GM18519 (cell line): ENCODE data around the gene BANP.
"Not testable (repeated sequence)": the region's sequence is repeated elsewhere in the genome, so short reads cannot be mapped to it uniquely, and the experiment has no call there.

Experiments used
- ATAC-seq: cut with Tn5 transposase; IDR thresholded peaks from one replicate; pipeline ENCODE4 v1.9.1; 2021; ENCODE audit warnings: mild to moderate bottlenecking, moderate library complexity; ENCODE audit not compliant: unreplicated experiment, low FRiP score

The BANP gene

GRCh38 chr16:88025086-88025492 is 73.9 kb downstream of the BANP start:
- ATAC-seq, result not testable (repeated sequence)

DNA sequence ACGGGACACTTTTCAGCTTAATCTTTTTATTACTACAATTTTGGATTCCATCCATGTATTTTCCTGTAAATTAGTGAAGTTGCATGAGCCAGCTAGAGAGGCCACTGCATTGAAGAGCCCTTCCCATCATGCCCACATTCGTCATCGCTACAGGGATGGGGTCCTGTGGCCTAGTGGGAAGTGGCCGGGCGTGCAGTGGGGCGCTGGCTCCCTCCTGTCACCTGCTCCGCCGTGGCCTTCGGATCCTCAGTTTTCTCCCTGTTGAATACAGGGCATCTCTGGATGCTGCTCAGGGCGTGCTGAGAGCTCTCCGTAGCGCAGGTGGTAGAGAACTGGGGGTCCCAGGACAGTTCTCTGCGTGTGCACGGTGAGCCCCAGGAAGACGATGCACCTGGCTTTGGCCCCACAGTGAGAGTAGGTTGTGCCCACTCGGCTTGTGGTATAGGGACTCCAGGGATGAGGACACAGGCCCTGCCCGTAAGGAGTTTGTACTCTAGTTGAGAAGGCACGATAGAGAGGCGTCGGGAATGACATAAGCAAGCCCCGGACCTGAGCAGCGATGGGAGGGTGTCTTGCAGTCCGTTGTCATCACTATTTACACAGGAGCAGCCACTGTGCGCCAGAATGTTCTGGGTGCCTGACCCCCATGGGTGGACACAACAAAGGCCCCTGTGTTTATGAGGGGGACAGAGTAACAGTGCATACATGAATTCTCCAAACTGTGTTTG is 74.8 kb downstream of the BANP start:
- not testable (repeated sequence) for ATAC-seq

DNA sequence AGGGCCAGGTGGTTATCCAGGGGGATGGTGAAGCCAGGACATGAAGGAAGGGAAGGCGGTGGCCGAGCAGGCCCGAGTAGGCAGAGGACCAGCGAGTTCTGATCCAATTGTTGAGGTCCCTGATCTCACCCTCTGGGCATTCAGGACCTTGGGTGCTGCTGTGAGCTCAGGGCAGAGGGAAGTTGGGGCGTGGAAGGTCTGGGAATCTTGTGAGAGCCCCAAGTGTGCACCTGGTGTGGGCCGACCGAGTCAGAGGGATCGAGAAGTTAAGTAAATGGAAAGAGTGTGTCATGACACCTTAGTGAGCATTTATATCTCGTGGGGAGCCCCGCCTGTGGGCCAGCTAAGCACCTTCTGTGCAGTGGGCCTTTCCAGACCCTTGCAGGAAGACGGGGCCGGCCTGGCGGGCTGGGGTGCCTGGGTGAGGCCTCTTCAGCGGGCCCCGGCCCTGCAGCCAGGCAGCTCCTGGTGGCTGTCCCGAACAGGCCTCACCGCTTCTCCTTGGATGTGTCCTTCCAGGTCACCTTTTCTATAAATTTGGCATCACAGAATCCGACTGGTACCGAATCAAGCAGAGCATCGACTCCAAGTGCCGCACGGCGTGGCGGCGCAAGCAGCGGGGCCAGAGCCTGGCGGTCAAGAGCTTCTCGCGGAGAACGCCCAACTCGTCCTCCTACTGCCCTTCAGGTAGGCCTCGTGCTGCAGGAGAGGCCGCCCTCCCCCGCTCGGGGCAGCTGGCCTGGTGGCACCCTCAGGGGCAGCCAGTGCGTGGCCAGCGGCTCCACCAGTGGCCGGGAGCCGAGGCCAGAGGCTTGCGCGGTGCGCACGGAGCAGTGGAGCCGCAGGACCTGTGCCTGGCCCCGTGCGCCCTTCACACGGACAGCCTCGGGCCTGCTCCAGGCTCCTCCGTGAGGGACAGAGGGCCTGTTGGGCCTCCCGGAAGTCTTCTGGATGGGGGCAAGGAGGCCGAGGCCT is 76.0 kb downstream of the BANP start:
- no peak for ATAC-seq

- ATAC-seq, result not testable (repeated sequence)
Observed at GRCh38 chr16:88028177-88028930, 77.1 kb downstream of the BANP start.

DNA sequence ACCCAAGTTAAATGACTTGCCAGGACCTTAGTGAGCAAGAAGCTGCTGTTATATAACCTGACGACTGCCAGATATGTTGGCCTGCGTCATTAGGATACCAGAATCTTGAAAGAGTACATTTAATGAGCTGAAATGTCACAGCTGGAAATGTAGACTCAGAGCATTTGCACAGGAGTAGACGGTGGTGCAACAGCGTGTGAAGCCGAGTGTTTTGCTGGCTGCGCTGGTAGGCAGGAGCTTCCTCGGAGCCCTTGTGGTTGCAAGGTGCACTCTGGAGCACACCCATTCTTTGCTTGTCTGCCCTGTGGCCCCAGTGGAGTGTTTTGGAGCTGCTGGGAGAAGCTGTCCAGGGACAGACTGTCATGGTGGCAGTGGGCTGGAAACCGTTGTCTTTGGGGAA is 79.3 kb downstream of the BANP start:
- no peak for ATAC-seq

DNA sequence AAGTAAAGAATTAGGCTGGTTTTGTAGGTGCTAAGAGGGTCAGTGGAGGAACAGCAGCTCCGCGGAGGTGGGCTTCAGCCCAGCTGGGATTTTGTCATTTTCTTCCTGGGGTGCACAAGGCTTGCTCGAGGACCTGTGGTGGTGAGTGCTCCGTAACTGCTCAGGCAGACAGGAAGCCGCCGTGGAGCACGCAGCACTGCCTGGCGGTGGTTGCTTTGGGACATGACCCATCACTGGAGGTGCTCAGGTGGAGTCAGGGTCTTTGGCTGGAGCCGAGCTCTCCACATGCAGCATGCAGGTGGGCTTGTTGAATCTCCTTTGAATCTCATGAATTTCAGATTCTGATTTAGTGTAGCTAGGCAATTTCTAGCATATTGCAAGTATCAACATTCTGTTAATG is 79.7 kb downstream of the BANP start:
- ATAC-seq, result not testable (repeated sequence)

DNA sequence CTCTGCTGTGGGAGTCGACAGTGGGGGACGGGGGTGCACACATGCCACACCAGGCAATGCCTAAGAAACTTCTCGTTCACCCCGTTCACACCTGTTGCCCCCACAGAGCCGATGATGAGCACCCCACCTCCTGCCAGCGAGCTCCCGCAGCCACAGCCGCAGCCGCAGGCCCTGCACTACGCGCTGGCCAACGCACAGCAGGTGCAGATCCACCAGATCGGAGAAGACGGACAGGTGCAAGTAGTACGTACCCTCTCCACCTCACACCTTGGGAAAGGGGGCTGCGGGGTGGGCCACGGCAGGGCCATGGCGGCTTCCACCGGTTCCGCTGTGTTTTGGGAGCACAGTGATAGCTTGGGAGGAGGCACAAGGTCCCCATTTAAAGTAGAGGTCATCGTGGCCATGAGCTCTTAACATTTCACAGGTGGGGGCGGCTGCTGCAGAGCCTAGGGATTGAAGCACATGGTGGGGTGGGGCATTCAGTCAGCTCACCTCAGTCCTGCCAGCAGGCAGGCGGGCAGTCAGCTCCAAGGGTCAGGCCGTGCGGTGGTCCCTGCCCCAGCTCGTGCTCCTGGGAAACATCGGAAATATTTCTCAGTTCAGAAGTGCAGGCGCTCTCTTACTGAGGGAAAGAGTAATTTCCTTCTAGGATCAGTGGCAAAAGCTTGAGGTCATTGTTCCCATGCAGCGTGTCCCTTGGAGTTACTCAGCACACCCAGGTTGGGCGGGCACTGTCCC is 81.9 kb downstream of the BANP start:
- not testable (repeated sequence) for ATAC-seq

- no peak for ATAC-seq
Observed at GRCh38 chr16:88034770-88035169, 83.5 kb downstream of the BANP start.

DNA sequence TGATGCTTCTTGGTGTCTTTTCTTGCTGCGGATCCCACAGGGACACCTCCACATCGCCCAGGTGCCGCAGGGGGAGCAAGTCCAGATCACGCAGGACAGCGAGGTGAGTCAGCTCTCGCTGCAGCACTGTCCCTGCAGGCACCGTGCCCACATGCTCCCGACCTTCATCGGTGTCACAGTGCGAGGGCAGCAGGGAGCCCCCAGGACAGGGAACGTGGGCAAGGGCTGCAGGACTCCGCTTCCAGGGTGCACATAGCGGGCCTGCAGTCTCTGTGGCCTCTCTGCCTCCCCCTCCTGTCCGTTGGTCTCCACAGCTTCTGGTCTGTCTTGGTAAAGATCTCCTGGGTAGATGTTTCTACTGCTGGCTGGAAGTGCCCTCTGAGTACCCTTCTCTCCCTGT is 84.1 kb downstream of the BANP start:
- ATAC-seq, result no peak

DNA sequence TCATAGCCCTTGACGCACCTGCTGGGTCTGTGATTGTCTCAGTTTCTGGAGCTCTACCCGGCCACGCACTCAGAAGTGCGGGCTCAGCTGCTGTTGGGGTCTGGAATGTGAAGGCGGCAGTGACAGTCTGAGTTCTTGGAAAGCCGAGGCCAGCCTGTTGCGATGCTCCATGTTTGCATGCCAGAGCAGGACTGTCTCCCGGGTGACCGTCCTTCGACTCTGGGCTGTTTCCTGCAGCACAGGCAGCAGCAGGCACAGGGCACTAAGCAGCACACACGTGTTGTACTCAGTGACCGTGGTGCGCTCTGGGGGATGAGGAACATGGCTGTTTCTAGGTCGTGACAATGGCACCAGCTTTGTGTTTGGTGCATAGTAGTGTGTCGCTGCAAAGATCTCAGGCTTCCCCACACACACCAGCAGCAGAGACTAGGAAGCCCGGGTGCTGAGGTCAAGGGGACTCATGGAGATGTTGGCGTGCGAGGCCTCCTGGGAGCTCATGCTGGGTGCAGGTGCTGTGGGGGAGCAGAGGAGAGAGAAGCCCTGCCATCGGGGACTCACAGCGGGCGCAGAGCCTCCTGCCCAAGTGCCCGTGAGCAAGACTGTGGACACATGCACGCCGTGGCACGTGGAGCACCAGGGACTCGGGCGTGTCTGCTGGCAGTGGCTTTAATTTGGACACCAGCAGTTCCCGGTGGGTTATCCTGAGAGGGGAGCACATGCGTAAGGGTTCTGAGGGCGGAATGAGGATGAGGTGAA is 84.8 kb downstream of the BANP start:
- not testable (repeated sequence) for ATAC-seq

DNA sequence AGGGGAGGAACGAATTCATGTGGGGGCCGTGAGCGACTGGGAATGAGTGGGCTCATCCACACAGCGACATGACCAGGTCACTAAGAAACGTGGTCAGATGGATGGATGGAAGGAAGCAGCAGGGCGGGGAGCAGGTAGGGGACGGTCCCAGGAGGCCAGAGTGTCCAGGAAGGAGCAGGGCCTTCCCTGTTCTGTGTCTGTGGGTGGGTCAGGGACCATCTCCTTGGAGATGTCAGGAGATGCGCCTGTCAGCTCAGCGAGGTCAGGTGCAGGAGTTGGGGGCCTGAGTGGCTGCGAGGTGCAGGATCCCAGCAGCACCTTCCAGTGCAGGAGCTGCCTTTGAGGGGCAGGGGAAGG is 85.4 kb downstream of the BANP start:
- not testable (repeated sequence) for ATAC-seq

DNA sequence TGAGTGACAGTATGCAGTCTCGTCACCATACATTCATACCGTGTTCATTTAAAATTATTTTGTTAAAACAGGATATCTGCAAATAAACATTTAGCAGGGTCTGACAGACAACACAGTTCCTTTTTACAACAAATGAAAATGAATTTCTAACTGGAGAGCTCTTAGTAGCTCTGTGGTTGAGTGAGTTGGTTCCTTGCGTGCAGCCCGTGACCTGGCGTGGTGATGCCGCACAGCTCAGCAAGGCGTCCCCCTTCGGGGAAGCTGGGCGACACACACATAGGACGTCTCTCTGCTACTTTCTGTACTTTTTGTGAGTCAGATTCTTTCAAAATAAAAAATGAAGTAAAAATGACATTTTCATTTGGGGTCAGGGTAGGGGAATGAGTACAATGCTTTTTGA is 86.1 kb downstream of the BANP start:
- not testable (repeated sequence) for ATAC-seq

DNA sequence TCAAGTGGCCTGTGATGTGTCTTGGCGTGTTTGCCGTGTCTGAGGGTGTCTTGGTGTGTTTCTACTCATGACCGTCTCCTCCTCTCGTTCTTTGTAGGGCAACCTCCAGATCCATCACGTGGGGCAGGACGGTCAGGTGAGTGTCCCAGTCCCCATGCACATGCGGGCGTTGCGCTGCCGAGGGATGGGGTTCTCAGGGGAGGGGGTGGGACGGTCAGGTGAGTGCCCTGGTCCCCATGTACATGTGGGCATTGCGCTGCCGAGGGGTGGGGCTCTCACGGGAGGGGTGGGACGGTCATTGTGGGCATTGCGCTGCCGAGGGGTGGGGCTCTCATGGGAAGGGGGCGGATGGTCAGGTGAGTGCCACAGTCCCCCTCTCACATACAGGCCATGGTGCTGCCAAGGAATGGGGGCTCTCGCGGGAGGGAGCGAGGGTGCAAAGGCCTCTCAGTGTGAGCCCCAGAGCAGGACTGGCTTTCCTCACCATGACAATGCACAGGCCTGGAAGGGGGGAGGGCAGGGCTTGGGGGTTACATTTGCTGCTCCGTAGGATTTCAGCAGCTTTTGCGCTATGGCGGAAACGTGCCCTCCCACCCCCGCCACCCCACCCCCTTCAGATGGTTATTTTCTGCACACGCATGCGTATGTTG is 86.8 kb downstream of the BANP start:
- not testable (repeated sequence) for ATAC-seq

DNA sequence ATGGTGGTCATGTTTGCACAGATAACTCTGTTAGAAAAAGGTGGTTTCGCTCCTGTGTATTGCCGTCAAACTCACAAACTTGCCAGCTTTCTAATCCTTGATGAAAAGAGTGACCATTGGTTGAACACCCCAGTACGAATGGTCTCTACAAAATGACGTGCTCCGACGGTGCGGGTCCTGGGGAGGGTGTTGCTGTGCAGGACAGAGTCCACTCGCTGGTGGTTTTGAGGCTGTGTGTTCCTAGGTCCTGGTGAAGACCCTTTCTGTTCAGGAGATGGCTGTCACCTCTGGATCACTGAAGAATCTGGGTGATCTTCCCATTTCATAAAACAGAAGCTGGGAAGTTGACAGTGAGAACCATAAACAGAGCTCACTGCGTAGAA is 87.3 kb downstream of the BANP start:
- not testable (repeated sequence) for ATAC-seq

DNA sequence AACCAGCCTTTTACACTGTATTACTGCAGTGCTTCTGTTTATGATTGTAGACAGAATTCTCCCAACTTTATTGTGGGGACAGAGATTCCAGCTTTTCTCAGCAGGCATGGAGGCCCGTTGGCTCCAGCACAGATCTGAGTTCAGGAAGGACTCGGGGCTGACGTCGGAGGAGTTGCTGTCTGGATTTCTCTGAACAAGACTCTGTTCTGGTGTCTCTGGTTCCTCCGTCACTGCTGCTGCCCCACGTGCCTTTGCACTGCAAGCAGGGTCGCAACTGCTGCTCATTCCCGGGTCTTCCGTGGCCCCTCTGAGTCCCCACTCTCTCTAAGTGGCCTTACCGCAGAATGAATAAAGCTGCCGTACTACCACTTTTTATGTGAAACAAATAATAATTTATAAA is 88.4 kb downstream of the BANP start:
- no peak for ATAC-seq

GRCh38 chr16:88040196-88040876 is 89.1 kb downstream of the BANP start:
- not testable (repeated sequence) for ATAC-seq

GRCh38 chr16:88040877-88041244 is 89.6 kb downstream of the BANP start:
- not testable (repeated sequence) for ATAC-seq

GRCh38 chr16:88041506-88041905 is 90.3 kb downstream of the BANP start:
- ATAC-seq, result not testable (repeated sequence)
